GM12878 (cell line): ENCODE results near the gene RIC8B. TPM values are rescaled to one million over a fixed set of nuclear protein-coding genes. Genes with fewer than 3 reads are reported as not detected.

ENCODE experiments used
- ATAC-seq: fragments of 200-7000 bp; cut with Tn5 transposase; 3 replicates; pipeline ENCODE4 v1.9.1; 2020; ENCODE audit warnings: mild to moderate bottlenecking, moderate library complexity
- BruUV-seq: library from RNA; stranded (reverse); fragments of 400-500 nt; replicated peaks from 2 replicates; lab custom pipeline; 2021; lab: Mats Ljungman, UMichigan
- CTCF ChIA-PET: fragments of 300-600 bp; sonication (Branson Sonifier 250); formaldehyde crosslinking; extraction: SDS; loops from one replicate; lab custom pipeline; 2021; ENCODE audit warnings: inconsistent platforms; lab: Yijun Ruan, JAX
- POLR2A ChIA-PET: fragments of 350-600 bp; formaldehyde crosslinking; extraction: SDS; loops from one replicate; lab custom pipeline; 2021; ENCODE audit warnings: inconsistent platforms; lab: Charles Lee
- RAD21 ChIA-PET: fragments of 300-600 bp; sonication (Branson Sonifier 250); formaldehyde crosslinking; loops from one replicate; lab custom pipeline; 2023; ENCODE audit warnings: antibody characterized with exemption; ENCODE audit not compliant: unreplicated experiment; lab: Charles Lee
- SMC1A ChIA-PET: fragments of 300-600 bp; sonication (Branson Sonifier 250); formaldehyde crosslinking; loops from one replicate; lab custom pipeline; 2023; ENCODE audit not compliant: unreplicated experiment, uncharacterized antibody; lab: Charles Lee
- DNase-seq: peaks from one replicate; pipeline ENCODE4 v3.0.0-alpha.2; 2011; ENCODE audit warnings: low read depth, low spot score
- FAIRE-seq: peaks from 3 replicates; lab custom pipeline; 2011; peaks lifted over from hg19 to GRCh38; lab: Jason Lieb, UNC
- H2AFZ ChIP-seq: 2 replicates; pipeline ENCODE4 v1.6.0; 2011; ENCODE audit warnings: low read depth, low read length, control low read depth; ENCODE audit not compliant: control insufficient read depth
- H3K27ac ChIP-seq: 2 replicates; pipeline ENCODE4 v1.5.1; 2011; ENCODE audit warnings: control low read depth; ENCODE audit not compliant: control insufficient read depth, insufficient read depth
- H3K27me3 ChIP-seq, 2 experiments: replicated peaks in 1 of 2; 2 replicates each; pipeline versions ENCODE4 v1.6.0 to v1.6.1; 2011; ENCODE audit warnings: low read length in 1 of 2; ENCODE audit not compliant: control insufficient read depth in 2 of 2, insufficient read depth in 2 of 2
- H3K36me3 ChIP-seq, 2 experiments: 2 replicates each; pipeline ENCODE4 v1.5.1; 2011; ENCODE audit warnings: low read length in 1 of 2; ENCODE audit not compliant: control insufficient read depth in 2 of 2, insufficient read depth in 2 of 2
- H3K4me1 ChIP-seq: 2 replicates; pipeline ENCODE4 v1.6.1; 2011; ENCODE audit warnings: mild to moderate bottlenecking, low read length, moderate library complexity, mixed read lengths; ENCODE audit not compliant: control insufficient read depth, insufficient read depth
- H3K4me2 ChIP-seq: 2 replicates; pipeline ENCODE4 v1.6.0; 2011; ENCODE audit warnings: control low read depth; ENCODE audit not compliant: control insufficient read depth, insufficient read depth
- H3K4me3 ChIP-seq: fragments of 200-600 bp; sonication (generic); 2 replicates; pipeline ENCODE4 v1.5.1; 2016
- H3K79me2 ChIP-seq: 2 replicates; pipeline ENCODE4 v1.6.0; 2011; ENCODE audit warnings: low read length; ENCODE audit not compliant: control insufficient read depth, insufficient read depth
- H3K9ac ChIP-seq: 2 replicates; pipeline ENCODE4 v1.8.0; 2011; ENCODE audit warnings: low read length, control low read depth, mixed read lengths; ENCODE audit not compliant: control insufficient read depth, insufficient read depth
- H3K9me3 ChIP-seq: replicated peaks from 3 replicates; pipeline ENCODE4 v1.5.1; 2011; ENCODE audit warnings: mild to moderate bottlenecking, low read length; ENCODE audit not compliant: control insufficient read depth, insufficient read depth
- H4K20me1 ChIP-seq: 2 replicates; pipeline ENCODE4 v1.6.0; 2011; ENCODE audit not compliant: control insufficient read depth, insufficient read depth
- BCL11A ChIP-seq: IDR thresholded peaks from 2 replicates; pipeline ENCODE4 v1.6.1; 2011; ENCODE audit warnings: low read depth, low read length
- BMI1 ChIP-seq: fragments of 450-650 bp; IDR thresholded peaks from 2 replicates; pipeline ENCODE4 v1.6.1; 2016; ENCODE audit warnings: mild to moderate bottlenecking, moderate library complexity, borderline replicate concordance
- CBX5 ChIP-seq: sonication (generic); IDR thresholded peaks from 2 replicates; pipeline ENCODE4 v1.6.1; 2016; ENCODE audit warnings: low read depth, moderate library complexity, mild to moderate bottlenecking, inconsistent platforms
- CEBPB ChIP-seq, 2 experiments: fragments of 150-350 bp in 1 of 2; IDR thresholded peaks; 2 replicates each; pipeline ENCODE4 v1.6.1; 2012 to 2014; ENCODE audit warnings: low read depth in 2 of 2, low read length in 2 of 2, borderline replicate concordance in 1 of 2, inconsistent platforms in 1 of 2
- DPF2 ChIP-seq: fragments of 450-650 bp; IDR thresholded peaks from 2 replicates; pipeline ENCODE4 v1.6.1; 2017; ENCODE audit warnings: mild to moderate bottlenecking
- E4F1 ChIP-seq: fragments of 450-650 bp; IDR thresholded peaks from 2 replicates; pipeline ENCODE4 v1.6.1; 2018; ENCODE audit warnings: borderline replicate concordance, mild to moderate bottlenecking; ENCODE audit not compliant: partially characterized antibody
- GABPA ChIP-seq: IDR thresholded peaks from 2 replicates; pipeline ENCODE4 v1.6.1; 2014; ENCODE audit warnings: antibody characterized with exemption, low read depth, mild to moderate bottlenecking, inconsistent platforms
- HSF1 ChIP-seq: fragments of 150-350 bp; IDR thresholded peaks from 2 replicates; pipeline ENCODE4 v1.6.1; 2014; ENCODE audit warnings: mild to moderate bottlenecking, low read depth, low read length
- LARP7 ChIP-seq: fragments of 450-650 bp; IDR thresholded peaks from 2 replicates; pipeline ENCODE4 v1.6.1; 2017; ENCODE audit warnings: mild to moderate bottlenecking
- MXI1 ChIP-seq: fragments of 150-350 bp; IDR thresholded peaks from 2 replicates; pipeline ENCODE4 v1.6.1; 2011; ENCODE audit warnings: low read depth, mild to moderate bottlenecking, inconsistent platforms, low read length, improper control_type of control experiment
- MYC ChIP-seq: IDR thresholded peaks from 2 replicates; pipeline ENCODE4 v1.6.1; 2011; ENCODE audit warnings: mild to moderate bottlenecking, low read length, moderate library complexity, inconsistent platforms; ENCODE audit not compliant: insufficient read depth, insufficient replicate concordance, insufficient read length, severe bottlenecking
- NFIC ChIP-seq: IDR thresholded peaks from 2 replicates; pipeline ENCODE4 v1.6.1; 2012; ENCODE audit warnings: low read depth, mild to moderate bottlenecking, inconsistent platforms, low read length, moderate library complexity
- PKNOX1 ChIP-seq: fragments of 450-650 bp; IDR thresholded peaks from 2 replicates; pipeline ENCODE4 v1.6.1; 2016; ENCODE audit warnings: mild to moderate bottlenecking
- POLR2AphosphoS2 ChIP-seq: IDR thresholded peaks from 2 replicates; pipeline ENCODE4 v1.6.1; 2011; ENCODE audit warnings: low read depth, mild to moderate bottlenecking, low read length, improper control_type of control experiment, moderate library complexity
- RAD51 ChIP-seq: fragments of 450-650 bp; IDR thresholded peaks from 2 replicates; pipeline ENCODE4 v1.6.1; 2016; ENCODE audit warnings: moderate library complexity, mild to moderate bottlenecking, inconsistent platforms
- SMAD1 ChIP-seq: fragments of 450-650 bp; IDR thresholded peaks from 2 replicates; pipeline ENCODE4 v1.6.1; 2018; ENCODE audit warnings: mild to moderate bottlenecking, low read depth; ENCODE audit not compliant: partially characterized antibody
- TCF3 ChIP-seq: IDR thresholded peaks from 2 replicates; pipeline ENCODE4 v1.6.1; 2012; ENCODE audit warnings: low read depth, mild to moderate bottlenecking, low read length, borderline replicate concordance; ENCODE audit not compliant: insufficient read depth
- YY1 ChIP-seq: IDR thresholded peaks from 2 replicates; pipeline ENCODE4 v1.6.1; 2011; ENCODE audit warnings: low read depth, mild to moderate bottlenecking, low read length
- ZSCAN29 ChIP-seq: fragments of 450-650 bp; IDR thresholded peaks from 2 replicates; pipeline ENCODE4 v1.6.1; 2017; ENCODE audit warnings: mild to moderate bottlenecking, moderate library complexity
- WGBS: methylation state at CpG from one replicate; pipeline ENCODE4 v1.1.6; 2016; ENCODE audit warnings: low lambda C conversion rate; ENCODE audit not compliant: insufficient replicate concordance, insufficient coverage; ENCODE audit errors: missing lambda C conversion rate; 5-methylcytosine and 5-hydroxymethylcytosine counted together
- in situ Hi-C: fragments of 300-500 bp; cut with MboI; formaldehyde crosslinking; loops from 9 replicates; pipeline ENCODE4 v1.14.3; 2018; ENCODE audit warnings: mixed read lengths
- intact Hi-C: fragments of 100-400 bp; cut with micrococcal nuclease; formaldehyde crosslinking; loops from one replicate; pipeline ENCODE4 v1.14.2; 2022; ENCODE audit not compliant: unreplicated experiment
- polyA plus RNA-seq, 11 experiments: library from polyadenylated mRNA; depleted of rRNA in 4 of 11; unstranded in 6 of 11; stranded (reverse) in 5 of 11; fragments of >200 nt; fragmentation: Nextera tagmentation in 4 of 11; fragmentation: Illumina TruSeq in 1 of 11; extraction: Ambion mirVana in 4 of 11; extraction: Trizol in 1 of 11; gene quantifications; 1 replicate in 1 of 11; 2 replicates in 10 of 11; pipeline versions ENCODE4 v1.2.1 to v1.2.3, GENCODE V29; 2011 to 2016; ENCODE audit warnings: inconsistent platforms in 2 of 11, missing spikeins in 2 of 11, low read depth in 1 of 11
- total RNA-seq, 4 experiments: library from RNA; depleted of rRNA in 3 of 4; stranded (reverse); fragments of >200 nt in 3 of 4; fragmentation: Illumina TruSeq in 1 of 4; extraction: Trizol in 1 of 4; gene quantifications; 2 replicates each; pipeline versions ENCODE4 v1.2.1 to v1.2.3, GENCODE V29; 2013 to 2021

RIC8B gene
- total and polyA plus RNA-seq, 10 of the 15 experiments (the other 5 are each of a cell fraction or from before 2014, with no cell fraction given) = 2.3 to 10.8 (median 6.2) TPM

- no peak overlapping the region for H3K27ac ChIP-seq
- BruUV-seq = no TSS peak
- H2AFZ ChIP-seq = no peak overlapping the region; the same call in 1 of the 2 replicates
- ChIA-PET POLR2A (no interaction called here), SMC1A (interaction anchor here (0.6 to 1.1 kb wide), 2 partner anchors 8 to 293 kb away, joined by 3 to 4 read pairs; no protein-coding TSS in a partner anchor), RAD21 (no interaction called here), CTCF (interaction anchor here (0.6 to 7.8 kb wide), 5 partner anchors 9 to 557 kb away, joined by 3 to 102 read pairs (median 3); no protein-coding TSS in a partner anchor)
- FAIRE-seq (peak; percentile 72), ATAC-seq (peak; percentile 82), DNase-seq (peak; percentile 36)
- no peak overlapping the region for H3K9ac ChIP-seq
- no peak overlapping the region for H3K4me3 ChIP-seq
- no peaks in the 10 kb centered on the region for H3K36me3 ChIP-seq
- in situ Hi-C loops = loop anchor here (5.0 kb wide), 1 partner anchor 528 kb away; no protein-coding TSS in a partner anchor
- intact Hi-C loops = loop anchor here (5.0 to 10.0 kb wide), 3 partner anchors 73 to 690 kb away; no protein-coding TSS in a partner anchor
- H3K9me3 ChIP-seq = no peaks in the 10 kb centered on the region; the same call in 2 of the 3 replicates
- H3K27me3 ChIP-seq = no peaks in the 10 kb centered on the region
- H4K20me1 ChIP-seq = no peaks in the 10 kb centered on the region
- WGBS = 0% methylated on average over 3 of the region's 3 CpGs
- no peaks in the 10 kb centered on the region for H3K79me2 ChIP-seq
- H3K4me2 ChIP-seq = peak overlapping the region; percentile 17
- H3K4me1 ChIP-seq = peaks cover 25% of the 10 kb centered on the region
- TF ChIP-seq CEBPB (IDR thresholded peaks at IDR 0.05; ENCODE audit: borderline replicate concordance in 1 of 2, low read depth in 2 of 2, low read length in 2 of 2) (no peak), ZSCAN29 (no peak), RAD51 (no peak), BMI1 (no peak), POLR2AphosphoS2 (no peak), DPF2 (no peak), LARP7 (no peak), CBX5 (no peak), HSF1 (no peak), GABPA (0 out of 2 replicates have a peak, but pooled peaks have one; percentile 11), NFIC (no peak), PKNOX1 (no peak), MYC (no peak), YY1 (no peak), SMAD1 (no peak), TCF3 (peak; percentile 43; the same call in 1 of the 2 replicates), BCL11A (0 out of 2 replicates have a peak, but pooled peaks have one; percentile 4), E4F1 (no peak), MXI1 (no peak)
Observed at GRCh38 chr12:106914796-106915634, 140.5 kb downstream of the RIC8B start.
